IPS-15b (cell line): ENCODE measurements around the gene XYLB.
"Not testable (repeated sequence)": the region's sequence is repeated elsewhere in the genome, so short reads cannot be mapped to it uniquely, and the experiment has no call there.

ENCODE experiments used
- H3K27me3 ChIP-seq: one replicate; pipeline ENCODE4 v1.6.1; 2013; ENCODE audit warnings: low read length; ENCODE audit not compliant: control insufficient read depth, insufficient read depth
- H3K36me3 ChIP-seq: one replicate; pipeline ENCODE4 v1.6.1; 2013; ENCODE audit warnings: low read length; ENCODE audit not compliant: control insufficient read depth, insufficient read depth
- H3K4me1 ChIP-seq: one replicate; pipeline ENCODE4 v1.6.1; 2013; ENCODE audit warnings: mild to moderate bottlenecking, low read length; ENCODE audit not compliant: control insufficient read depth, insufficient read depth
- H3K4me3 ChIP-seq: one replicate; pipeline ENCODE4 v1.5.1; 2013; ENCODE audit warnings: low read depth, low read length
- H3K9ac ChIP-seq: one replicate; pipeline ENCODE4 v1.6.1; 2013; ENCODE audit warnings: low read depth, mild to moderate bottlenecking, low read length
- H3K9me3 ChIP-seq: one replicate; pipeline ENCODE4 v1.6.1; 2013; ENCODE audit warnings: mild to moderate bottlenecking, low read length; ENCODE audit not compliant: control insufficient read depth, insufficient read depth

The XYLB gene

DNA sequence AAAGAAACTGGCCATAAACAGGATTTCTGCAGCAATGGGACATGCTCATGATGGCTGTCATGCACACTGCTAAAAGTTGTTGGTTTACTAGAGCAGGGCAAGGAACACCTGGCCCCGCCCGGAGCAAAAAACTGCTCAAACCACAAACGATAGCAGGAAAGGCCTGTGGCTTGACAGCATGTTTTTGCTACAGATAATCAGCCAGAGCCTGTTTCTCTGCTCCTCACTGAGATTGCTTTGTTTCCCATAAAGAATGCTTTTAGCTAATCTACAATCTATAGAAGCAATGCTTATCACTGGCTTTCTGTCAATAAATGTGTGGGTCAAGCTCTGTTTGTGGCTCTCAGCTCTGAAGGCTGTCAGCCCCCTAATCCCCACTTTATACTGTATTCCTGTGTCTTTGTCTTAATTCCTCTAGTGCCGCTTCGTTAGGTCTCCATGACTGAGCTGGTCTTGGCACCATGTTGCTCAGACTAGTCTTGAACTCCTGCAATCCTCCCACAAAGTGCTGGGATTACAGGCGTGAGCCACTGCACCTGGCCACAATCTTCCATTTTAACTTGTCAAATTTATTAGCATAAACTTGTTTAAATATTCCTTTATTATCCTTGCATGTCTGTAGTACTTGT is 80.3 kb downstream of the XYLB start:
- H3K36me3 ChIP-seq, H3K4me1 ChIP-seq, H3K4me3 ChIP-seq, H3K27me3 ChIP-seq, H3K9me3 ChIP-seq, H3K9ac ChIP-seq: not testable (repeated sequence)

DNA sequence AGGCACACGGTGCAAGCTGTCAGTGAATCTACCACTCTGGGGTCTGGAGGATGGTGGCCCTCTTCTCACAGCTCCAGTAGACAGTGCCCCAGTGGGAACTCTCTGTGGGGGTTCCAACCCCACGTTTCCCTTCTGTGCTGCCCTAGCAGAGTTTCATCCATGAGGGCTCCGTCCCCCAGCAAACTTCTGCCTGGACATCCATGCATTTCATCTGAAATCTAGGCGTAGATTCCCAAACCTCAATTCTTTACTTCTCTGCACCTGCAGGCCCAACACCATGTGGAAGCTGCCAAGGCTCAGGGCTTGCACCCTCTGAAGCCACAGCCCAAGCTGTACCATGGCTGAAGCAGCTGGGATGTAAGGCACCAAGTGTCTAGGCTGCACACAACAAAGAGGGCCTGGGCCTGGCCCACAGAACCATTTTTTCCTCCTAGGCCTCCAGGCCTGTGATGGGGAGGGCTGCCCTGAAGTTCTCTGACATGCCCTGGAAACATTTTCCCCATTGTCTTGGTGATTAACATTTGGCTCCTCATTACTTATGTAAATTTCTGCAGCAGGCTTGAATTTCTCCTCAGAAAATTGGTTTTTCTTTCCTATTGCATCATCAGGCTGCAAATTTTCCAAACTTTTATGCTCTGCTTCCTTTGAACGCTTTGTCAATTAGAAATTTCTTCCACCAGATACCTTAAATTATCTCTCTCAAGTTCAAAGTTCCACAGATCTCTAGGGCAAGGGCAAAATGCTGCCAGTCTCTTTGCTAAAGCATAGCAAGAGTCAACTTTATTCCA is 86.5 kb downstream of the XYLB start:
- H3K27me3 ChIP-seq, H3K36me3 ChIP-seq, H3K4me1 ChIP-seq, H3K9ac ChIP-seq, H3K4me3 ChIP-seq: not testable (repeated sequence)
- H3K9me3 ChIP-seq = peaks cover 17% of the 10 kb centered on the region

DNA sequence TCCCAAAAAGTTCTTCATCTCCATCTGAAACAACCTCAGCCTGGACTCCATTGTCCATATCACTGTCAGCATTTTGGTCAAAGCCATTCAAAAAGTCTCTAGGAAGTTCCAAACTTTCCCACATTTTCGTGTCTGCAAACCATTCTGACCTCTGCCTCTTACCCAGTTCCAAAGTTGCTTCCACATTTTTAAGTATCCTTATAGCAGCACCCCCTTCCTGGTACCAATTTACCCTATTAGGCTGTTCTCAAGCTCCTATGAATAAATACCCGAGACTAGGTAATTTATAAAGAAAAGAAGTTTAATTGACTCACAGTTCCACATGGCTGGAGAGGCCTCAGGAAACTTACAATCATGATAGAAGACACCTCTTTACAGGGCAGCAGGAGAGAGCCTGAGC is 87.1 kb downstream of the XYLB start:
- not testable (repeated sequence) for H3K36me3 ChIP-seq, H3K27me3 ChIP-seq, H3K9ac ChIP-seq, H3K4me1 ChIP-seq, H3K4me3 ChIP-seq
- H3K9me3 ChIP-seq = peaks cover 17% of the 10 kb centered on the region

DNA sequence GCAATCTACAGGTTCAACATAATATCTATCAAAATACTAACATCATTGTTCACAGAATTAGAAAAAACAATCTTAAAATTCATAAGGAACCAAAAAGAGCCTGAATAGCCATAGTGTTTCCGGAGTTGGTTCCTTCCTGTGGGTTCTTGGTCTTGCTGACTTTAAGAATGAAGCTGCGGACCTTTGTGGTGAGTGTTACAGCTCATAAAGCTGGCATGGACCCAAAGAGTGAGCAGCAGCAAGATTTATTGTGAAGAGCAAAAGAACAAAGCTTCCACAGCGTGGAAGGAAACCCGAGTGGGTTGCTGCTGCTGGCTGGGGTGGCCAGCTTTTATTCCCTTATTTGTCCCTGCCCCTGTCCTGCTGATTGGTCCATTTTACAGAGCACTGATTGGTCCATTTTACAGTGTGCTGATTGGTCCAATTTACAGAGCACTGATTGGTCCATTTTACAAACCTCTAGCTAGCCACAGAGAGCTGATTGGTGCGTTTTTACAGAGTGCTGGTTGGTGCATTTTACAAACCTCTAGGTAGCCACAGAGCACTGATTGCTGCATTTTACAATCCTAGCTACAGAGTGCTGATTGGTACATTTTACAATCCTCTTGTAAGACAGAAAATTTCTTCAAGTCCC is 92.0 kb downstream of the XYLB start:
- H3K36me3 ChIP-seq, H3K9me3 ChIP-seq, H3K4me3 ChIP-seq, H3K27me3 ChIP-seq, H3K9ac ChIP-seq, H3K4me1 ChIP-seq: not testable (repeated sequence)

DNA sequence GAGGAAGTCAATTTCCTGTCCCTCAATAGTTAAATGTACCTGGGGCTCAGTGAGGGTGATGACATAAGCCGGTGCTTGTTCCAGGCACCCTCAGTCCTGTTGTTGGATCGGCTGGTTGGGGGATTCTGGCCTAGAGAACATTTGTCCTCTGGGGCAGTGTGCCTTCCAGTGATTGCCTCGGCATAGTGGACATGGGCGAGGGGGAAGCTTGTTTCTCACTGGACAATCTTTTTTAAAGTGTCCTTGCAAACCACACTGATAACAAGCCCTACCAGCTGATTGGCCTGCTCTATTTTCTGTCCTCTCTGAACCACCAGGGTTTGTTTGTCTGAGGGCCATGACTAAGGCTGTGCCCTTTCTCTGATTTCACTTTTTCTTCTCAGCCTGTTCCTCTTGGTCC is 96.6 kb downstream of the XYLB start:
- not testable (repeated sequence) for H3K4me1 ChIP-seq, H3K27me3 ChIP-seq, H3K4me3 ChIP-seq, H3K9ac ChIP-seq, H3K9me3 ChIP-seq, H3K36me3 ChIP-seq

DNA sequence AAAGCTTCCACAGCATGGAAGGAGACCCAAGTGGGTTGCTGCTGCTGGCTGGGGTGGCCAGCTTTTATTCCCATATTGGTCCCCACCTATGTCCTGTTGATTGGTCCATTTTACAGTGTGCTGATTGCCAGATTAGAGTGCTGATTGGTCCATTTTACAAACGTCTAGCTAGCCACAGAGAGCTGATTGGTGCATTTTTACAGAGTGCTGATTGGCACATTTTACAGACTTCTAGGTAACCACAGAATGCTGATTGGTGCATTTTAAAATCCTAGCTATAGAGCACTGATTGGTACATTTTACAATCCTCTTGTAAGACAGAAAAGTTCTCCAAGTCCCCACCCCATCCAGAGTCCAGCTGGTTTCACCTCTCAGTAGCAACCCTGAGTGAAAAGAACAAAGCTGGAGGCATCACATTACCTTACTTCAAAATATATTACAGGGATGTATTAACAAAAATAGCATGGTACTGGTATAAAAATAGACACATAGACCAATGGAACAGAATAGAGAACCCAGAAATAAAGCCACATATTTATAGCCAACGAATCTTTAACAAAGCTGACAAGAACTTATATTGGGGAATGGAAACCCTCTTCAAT is 99.6 kb downstream of the XYLB start:
- no peaks in the 10 kb centered on the region for H3K36me3 ChIP-seq
- H3K4me1 ChIP-seq = no peaks in the 10 kb centered on the region
- H3K9ac ChIP-seq = no peak overlapping the region
- H3K9me3 ChIP-seq = no peaks in the 10 kb centered on the region
- H3K4me3 ChIP-seq = no peak overlapping the region
- no peaks in the 10 kb centered on the region for H3K27me3 ChIP-seq

DNA sequence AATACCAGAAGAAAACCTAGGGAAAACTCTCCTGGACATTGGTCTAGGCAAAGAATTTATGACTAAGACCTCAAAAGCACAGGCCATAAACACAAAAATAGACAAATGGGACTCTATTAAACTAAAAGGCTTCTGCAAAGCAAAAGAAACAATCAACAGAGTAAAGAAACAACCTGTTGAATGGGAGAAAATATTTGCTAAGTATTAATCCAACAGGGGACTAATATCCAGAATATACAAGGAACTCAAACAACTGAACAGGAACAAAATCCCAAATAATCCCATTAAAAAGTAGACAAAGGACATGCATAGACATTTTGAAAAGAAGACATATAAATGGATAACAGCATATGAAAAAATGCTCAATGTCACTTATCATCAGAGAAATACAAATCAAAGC is 100.2 kb downstream of the XYLB start:
- no peaks in the 10 kb centered on the region for H3K4me1 ChIP-seq
- no peaks in the 10 kb centered on the region for H3K27me3 ChIP-seq
- no peaks in the 10 kb centered on the region for H3K9me3 ChIP-seq
- no peak overlapping the region for H3K4me3 ChIP-seq
- no peak overlapping the region for H3K9ac ChIP-seq
- H3K36me3 ChIP-seq = no peaks in the 10 kb centered on the region

DNA sequence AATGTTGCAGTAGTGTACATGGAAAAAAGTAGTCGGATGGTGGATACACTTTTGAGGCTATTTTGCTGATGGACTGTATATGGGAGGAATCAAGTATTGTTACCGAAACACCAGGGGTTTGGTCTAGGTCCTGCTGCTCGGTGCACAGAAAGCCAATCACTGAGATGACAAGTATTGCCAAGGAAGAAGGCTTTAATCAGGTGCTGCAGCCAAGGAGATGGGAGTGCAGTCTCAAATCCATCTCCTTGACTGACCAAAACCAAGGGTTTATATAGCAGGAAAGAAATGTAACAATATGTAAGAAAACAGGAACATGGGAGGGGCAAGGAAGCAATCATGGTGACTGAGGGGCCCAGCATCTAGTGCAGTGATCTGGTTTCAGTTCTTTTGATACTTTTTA is 104.3 kb downstream of the XYLB start:
- Histone ChIP-seq H3K36me3 (no peaks in the 10 kb centered on the region), H3K9ac (no peak overlapping the region), H3K4me1 (peaks cover 9% of the 10 kb centered on the region), H3K9me3 (no peaks in the 10 kb centered on the region), H3K4me3 (no peak overlapping the region), H3K27me3 (no peaks in the 10 kb centered on the region)

DNA sequence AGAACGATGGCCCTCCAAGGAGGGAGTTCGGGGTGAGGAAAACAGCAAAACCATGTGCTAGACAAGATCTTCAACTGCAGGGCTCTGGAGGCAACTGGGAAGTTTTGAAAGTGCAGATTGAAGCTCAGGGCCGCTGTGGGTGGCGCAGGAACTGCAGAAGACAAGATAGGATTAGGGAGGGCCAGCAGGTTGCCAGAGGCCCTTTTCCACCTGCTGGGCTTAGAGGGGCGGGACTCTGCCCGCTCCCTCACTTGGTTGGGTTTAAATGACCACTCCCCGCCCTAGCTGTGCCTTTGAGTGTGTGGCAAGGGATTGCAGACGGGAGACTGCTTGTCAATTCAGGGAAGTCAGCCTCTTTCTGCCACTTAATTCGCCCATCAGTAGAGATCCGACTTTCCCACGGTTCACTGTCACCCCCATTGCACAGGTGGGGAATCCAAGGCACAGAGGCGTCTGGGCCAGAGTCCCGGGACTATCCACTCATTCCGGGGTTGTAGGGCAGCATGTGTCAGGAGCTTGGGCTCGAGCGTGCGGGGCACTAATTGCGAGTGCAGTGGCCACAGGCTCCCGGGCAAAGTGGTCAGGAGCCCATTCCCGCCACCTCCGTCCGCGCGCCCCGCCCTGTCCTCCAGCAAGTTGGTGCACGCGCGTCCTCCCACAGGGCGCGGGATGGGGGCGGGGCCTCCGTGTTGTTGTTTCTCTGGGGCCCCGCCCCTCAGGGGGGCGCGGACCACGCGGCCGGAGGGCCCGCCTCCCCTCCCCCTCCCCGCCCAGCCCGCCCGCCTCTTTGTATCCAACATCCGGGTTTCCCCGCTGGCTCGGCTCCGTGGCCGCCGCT is 106.7 kb downstream of the XYLB start, which contains the start of gene ACVR2B:
Gene ACVR2B, plus strand, starts transcription at position 816 of the 838 bp plus-strand sequence. CDS start 433 bp downstream, outside the sequence.
- Histone ChIP-seq H3K9me3 (no peaks in the 10 kb centered on the region), H3K4me3 (peak within 1 kb of the TSS; percentile 94), H3K27me3 (no peaks in the 10 kb centered on the region), H3K9ac (peak within 1 kb of the TSS; percentile 91), H3K4me1 (peaks cover 14% of the 10 kb centered on the region), H3K36me3 (no peaks in the 10 kb centered on the region)

DNA sequence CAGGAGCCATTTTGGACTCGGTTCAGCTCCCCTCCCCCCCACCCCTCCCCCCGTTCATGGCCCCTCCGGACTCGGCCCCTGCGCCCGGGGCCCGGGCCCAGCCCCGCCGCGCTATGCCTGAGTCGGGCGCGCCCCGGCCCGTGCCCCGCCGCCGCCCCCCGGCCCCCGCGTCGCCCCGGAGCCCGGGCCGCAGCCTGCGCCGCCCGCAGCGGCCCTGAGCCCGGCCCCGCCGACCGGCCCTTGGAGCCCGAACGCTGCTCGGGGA is 107.3 kb downstream of the XYLB start:
- H3K9me3 ChIP-seq = no peaks in the 10 kb centered on the region
- peak overlapping the region; percentile 94 for H3K4me3 ChIP-seq
- no peak overlapping the region for H3K9ac ChIP-seq
- H3K36me3 ChIP-seq = no peaks in the 10 kb centered on the region
- no peaks in the 10 kb centered on the region for H3K27me3 ChIP-seq
- peaks cover 17% of the 10 kb centered on the region for H3K4me1 ChIP-seq

DNA sequence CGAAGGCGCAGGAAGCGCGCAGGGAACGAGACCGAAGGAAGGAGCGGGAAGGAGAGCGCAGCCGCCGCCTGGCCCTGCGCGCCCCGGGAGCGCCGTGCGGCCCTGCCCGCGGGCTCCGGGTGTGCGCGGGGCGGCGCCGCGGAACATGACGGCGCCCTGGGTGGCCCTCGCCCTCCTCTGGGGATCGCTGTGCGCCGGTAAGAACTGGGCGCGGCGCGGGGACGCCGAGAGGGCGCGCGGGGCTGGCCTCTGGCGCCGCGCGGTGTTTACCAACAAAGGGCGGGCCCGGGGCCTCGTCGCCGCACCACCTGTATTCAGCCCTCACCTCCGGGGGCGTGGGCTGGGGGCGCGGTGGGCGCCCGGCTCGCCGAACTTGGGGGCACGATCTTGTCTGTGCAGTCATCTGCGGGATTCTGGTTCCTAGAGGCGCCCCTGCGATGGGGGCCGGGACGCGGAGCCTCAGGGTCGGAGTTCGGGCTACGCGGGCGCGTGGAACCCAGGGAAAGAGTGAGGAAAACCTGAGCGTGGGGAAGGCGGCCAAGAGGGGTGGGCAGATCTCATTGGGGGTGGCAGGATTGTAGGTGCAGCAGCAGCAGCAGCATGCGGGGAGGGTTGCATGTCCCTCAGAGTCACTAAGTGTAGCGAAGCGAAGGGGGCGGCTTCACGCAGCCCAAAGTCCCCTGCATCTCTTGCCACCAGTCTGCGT is 107.7 kb downstream of the XYLB start:
- H3K36me3 ChIP-seq = no peaks in the 10 kb centered on the region
- H3K4me3 ChIP-seq = peak overlapping the region; percentile 94
- H3K9me3 ChIP-seq = no peaks in the 10 kb centered on the region
- no peaks in the 10 kb centered on the region for H3K27me3 ChIP-seq
- H3K9ac ChIP-seq = peak overlapping the region; percentile 91
- peaks cover 20% of the 10 kb centered on the region for H3K4me1 ChIP-seq
